RPMI8226 (cell line): ENCODE data around the gene ANTXR2.
A peak's percentile ranks its signal among the peaks of the same experiment; 100 is the strongest.

Source experiments
- DNase-seq: peaks from one replicate; pipeline ENCODE4 v3.0.0-alpha.2; 2015

Gene ANTXR2

GRCh38 chr4:80091688-80092087 is 18.7 kb upstream of the ANTXR2 start:
- no peak for DNase-seq

DNA sequence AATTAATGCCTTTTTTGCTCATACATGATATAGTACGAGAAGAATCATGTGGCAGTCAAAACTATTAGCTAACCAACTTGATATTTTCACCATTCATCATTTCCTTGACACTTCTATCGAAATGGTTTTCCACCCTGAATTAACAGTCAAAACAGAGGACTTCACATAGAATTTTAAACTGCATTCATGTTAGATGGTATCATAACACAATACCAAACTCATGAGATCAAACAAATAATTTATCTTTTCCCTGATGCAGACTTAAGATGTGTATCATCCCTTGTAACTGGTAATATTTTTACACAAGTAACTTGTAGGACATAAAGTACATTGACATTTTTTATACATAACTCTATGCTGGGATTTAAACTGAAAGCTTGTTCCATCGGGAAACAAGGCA is 18.2 kb upstream of the ANTXR2 start:
- DNase-seq, result no peak

DNA sequence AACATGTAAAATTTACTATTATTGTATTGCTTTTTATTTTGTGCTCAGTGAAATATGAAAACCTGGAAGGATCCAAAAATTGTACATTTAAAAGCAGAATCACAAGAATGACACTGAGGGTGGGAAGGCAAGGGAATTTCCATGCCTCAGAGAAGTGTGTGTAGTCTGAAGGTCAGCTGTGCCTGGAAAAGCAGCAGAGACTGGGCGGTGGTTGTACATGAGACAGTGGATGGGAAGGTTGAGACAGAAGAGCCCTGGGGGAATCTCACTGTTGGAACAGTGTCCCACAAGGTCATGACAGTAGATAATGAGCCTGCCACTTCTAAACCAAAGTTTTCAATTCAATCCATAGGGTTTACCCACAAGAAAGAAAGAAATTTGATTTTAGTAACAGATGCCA is 17.1 kb upstream of the ANTXR2 start:
- DNase-seq, result no peak

GRCh38 chr4:80088471-80088870 is 15.4 kb upstream of the ANTXR2 start:
- DNase-seq, result no peak

DNA sequence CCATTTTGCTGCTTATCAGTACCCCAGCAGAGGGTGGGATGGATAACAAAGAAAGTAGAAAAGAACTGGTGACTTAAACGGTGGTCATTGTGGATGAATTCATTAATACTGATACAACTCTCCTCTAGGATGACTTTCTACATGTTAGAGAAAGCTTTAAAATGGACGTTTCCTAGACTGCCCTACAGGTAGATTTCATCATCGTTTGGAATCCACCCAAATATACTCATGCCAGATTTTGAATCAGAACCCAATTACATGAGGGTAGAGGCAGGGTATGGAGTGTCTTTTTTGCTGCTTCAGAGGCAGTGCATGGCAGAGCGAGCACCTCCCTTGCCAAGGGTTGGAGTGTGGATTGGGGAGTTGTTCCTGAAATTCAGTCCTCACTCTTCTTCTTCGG is 13.3 kb upstream of the ANTXR2 start:
- DNase-seq, result no peak

- DNase-seq, result no peak
Observed at GRCh38 chr4:80085081-80085480, 12.1 kb upstream of the ANTXR2 start.

DNA sequence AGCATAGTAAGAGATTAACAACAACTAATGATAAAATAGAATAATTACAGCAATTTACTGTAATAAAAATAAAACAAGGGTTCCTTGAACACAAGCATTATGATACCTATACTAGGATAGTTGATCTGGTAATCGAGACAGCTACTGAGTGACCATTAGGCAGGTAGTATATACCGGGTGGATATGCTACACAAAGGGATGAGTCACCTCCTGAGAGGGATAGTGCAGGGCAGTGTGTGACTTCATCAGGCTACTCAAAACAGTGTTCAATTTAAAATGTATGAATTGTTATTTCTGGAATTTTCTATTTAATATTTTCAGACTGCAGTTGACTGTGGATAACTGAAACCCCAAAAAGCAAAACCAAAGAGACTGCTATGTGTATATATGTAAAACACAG is 9.7 kb upstream of the ANTXR2 start:
- no peak for DNase-seq

DNA sequence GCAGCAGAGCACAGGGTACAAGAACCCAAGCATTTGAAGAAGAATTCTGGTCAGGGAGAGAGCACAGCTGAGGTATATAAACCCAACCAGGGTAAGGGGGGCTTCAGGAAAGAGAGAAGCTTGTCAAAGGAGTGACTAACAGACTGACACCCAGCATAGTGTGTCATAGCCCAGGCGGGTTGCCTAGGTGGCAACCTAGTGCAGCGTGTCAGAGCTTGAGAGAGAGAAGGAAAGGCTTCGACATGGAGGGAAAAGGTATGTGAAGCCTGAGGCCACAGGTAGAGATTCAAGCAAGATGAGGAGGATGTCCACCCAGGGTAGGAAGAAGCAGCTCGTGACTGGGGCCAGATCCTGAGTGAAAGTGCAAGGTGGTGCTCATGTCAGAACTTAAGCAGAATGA is 8.5 kb upstream of the ANTXR2 start:
- DNase-seq, result no peak

GRCh38 chr4:80079255-80079923 is 6.4 kb upstream of the ANTXR2 start:
- DNase-seq, result peak; percentile 74

- DNase-seq, result peak; percentile 18
Observed at GRCh38 chr4:80078346-80079092, 5.5 kb upstream of the ANTXR2 start.

- no peak for DNase-seq
Observed at GRCh38 chr4:80077639-80078038, 4.6 kb upstream of the ANTXR2 start.

GRCh38 chr4:80076681-80077080 is 3.7 kb upstream of the ANTXR2 start:
- DNase-seq, result no peak

DNA sequence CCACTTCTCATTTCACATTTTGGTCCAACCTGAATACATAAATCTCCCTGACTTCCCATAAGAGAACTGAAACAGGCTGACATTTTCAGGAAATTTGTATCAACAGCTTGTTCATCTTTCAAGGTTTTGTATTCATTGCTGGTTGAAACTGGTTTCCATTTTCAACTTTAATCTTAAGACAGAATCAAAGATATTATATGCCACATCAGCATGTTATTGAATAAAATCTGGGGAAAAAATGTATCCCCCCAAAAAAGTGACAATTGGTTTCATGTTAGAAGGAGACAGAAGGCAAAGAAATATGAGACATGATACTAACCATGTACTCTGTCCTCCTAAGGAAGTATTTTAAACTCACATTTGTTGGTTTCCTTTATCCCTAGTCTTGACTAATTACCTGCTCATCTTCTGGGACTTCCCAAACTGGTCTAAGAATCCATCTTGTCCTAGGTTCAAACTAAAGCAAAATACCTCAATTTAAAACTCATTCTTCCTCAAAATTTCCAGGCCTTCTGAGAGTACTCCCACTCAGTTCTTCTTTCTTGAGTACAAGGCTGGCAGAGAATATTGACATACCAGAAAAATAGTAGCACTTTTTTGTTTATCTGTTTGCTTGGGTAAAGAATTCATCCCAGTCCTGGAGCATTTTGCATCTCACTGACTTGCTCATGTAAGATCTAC is 3.1 kb upstream of the ANTXR2 start:
- no peak for DNase-seq

GRCh38 chr4:80074651-80075050 is 1.6 kb upstream of the ANTXR2 start:
- no peak for DNase-seq

GRCh38 chr4:80074069-80074468 is 1.0 kb upstream of the ANTXR2 start:
- DNase-seq, result no peak

DNA sequence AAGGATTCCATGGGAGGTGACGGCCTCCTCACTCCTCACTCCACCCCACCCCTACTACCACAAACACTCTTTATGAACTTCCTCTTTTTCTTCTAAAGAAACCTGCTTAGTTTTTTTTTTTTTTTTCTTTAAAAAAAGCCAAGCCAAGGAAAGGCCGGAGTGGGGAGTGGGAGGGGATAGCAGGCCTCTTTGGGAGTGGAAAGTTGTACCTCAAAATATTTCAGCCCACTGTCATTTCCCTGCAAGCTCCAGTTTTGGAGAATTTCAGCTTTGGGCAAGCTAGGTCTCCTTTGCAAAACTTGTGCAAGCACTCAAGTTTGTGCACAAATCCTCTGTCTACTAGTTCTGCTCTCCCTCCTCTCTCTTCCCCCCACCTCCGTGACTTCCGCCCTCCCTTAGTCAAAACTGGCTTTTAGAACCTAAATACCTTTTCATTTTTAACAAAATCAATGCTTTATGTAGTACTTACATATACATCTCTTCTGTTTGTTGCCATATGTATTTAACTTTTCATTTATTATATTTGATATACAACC is 512 bp upstream of the ANTXR2 start:
- DNase-seq, result peak; percentile 62

DNA sequence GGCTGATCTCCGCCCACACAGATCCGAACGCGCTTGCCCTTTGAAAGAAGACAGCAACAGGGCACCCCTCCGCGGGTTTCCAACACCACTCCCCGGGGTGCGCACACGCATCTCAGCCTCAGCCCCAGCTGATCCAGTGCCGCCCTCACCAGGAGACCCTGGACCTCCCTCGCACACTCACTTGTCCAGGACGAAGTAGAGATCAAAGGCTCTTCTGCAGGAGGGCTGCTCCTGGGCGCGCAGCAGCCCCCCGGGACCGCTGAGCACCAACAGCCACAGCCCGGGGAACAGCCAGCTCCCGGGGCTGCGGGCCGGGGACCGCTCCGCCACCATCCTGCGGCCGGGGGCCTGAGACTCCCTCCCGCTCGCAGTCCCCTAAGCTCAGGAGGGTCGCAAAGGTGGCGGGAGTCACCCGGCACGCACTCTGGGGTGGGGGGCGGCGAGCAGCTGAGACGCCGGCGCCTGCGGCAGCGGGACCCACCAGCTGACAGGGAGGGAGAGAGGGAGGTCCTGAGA is 743 bp downstream of the ANTXR2 start:
- DNase-seq, result peak; percentile 29

- DNase-seq, result peak; percentile 31
Observed at GRCh38 chr4:80071604-80072227, 1.3 kb downstream of the ANTXR2 start.

DNA sequence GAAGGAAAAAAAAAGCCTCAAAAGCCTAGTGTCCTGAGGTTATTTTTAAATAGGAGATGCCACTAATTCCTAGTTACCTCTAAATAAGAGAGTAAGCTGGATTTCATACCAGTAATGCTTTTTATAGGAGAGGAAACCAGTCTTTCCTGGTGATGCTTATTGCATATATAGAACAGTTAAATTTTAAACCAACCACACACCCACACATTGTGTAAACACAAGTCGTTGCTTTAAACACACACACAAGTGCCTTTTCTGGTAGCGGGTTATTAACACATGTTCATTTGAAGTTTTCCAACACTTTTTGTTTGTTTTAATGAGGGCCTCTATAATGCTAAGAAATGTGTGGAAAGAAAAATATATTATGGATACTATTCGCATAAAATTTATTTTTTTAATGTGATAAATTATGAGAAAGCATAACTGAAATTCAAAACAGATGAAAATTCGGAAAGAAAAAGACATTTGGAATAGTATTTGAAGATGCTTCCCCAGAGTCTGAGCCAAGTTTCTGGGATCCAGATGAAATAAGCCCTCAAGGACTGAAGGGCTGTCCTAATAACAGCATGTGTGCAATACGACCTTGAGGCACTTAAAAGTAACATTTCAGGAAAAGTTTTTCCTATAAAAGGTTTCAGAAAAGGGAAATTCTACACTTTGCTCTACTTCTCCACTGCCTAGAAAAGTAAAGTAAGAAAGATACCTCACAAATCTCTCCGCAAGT is 2.0 kb downstream of the ANTXR2 start:
- DNase-seq, result no peak

- DNase-seq, result no peak
Observed at GRCh38 chr4:80069837-80070731, 2.9 kb downstream of the ANTXR2 start.

GRCh38 chr4:80069108-80069836 is 3.8 kb downstream of the ANTXR2 start:
- DNase-seq, result no peak
